PC-3 (cell line): Measurements from ENCODE around the gene CDH10. TPM values are rescaled to one million over a fixed set of nuclear protein-coding genes. Genes with fewer than 3 reads are reported as not detected.

ENCODE experiments used
- ATAC-seq: fragments of 200-7000 bp; cut with Tn5 transposase; 2 replicates; pipeline ENCODE4 v1.9.1; 2020; ENCODE audit warnings: mild to moderate bottlenecking, moderate library complexity
- Bru-seq: library from RNA; stranded (reverse); fragments of 400-500 nt; gene quantifications from one replicate; lab custom pipeline; 2021; lab: Mats Ljungman, UMichigan
- BruChase-seq, 2 experiments: library from RNA; stranded (reverse); fragments of 400-500 nt; gene quantifications; one replicate each; lab custom pipeline; 2021; lab: Mats Ljungman, UMichigan
- BruUV-seq: library from RNA; stranded (reverse); fragments of 400-500 nt; replicated peaks from 2 replicates; lab custom pipeline; 2021; lab: Mats Ljungman, UMichigan
- CTCF ChIA-PET: fragments of 300-600 bp; sonication (Branson Sonifier 250); formaldehyde crosslinking; loops from one replicate; lab custom pipeline; 2022; ENCODE audit warnings: antibody characterized with exemption; lab: Charles Lee
- POLR2A ChIA-PET: fragments of 300-600 bp; sonication (Branson Sonifier 250); formaldehyde crosslinking; loops from one replicate; lab custom pipeline; 2022; ENCODE audit warnings: antibody characterized with exemption; ENCODE audit not compliant: unreplicated experiment; lab: Charles Lee
- DNase-seq: peaks from one replicate; pipeline ENCODE4 v3.0.0-alpha.2; 2015
- H2AFZ ChIP-seq: fragments of 300-600 bp; sonication (generic); 2 replicates; pipeline ENCODE4 v1.6.0; 2016; ENCODE audit warnings: antibody characterized with exemption, low read length
- H3F3A ChIP-seq: fragments of 300-600 bp; sonication (generic); one replicate; pipeline ENCODE4 v1.6.0; 2017; ENCODE audit warnings: antibody characterized with exemption, low read length, control low read depth, mild to moderate bottlenecking; ENCODE audit not compliant: unreplicated experiment
- H3K27ac ChIP-seq: fragments of 300-600 bp; sonication (generic); 2 replicates; pipeline ENCODE4 v1.5.1; 2016; ENCODE audit warnings: mild to moderate bottlenecking, low read length
- H3K27me3 ChIP-seq: fragments of 300-600 bp; sonication (generic); 2 replicates; pipeline ENCODE4 v1.6.1; 2016; ENCODE audit warnings: low read length, mixed read lengths
- H3K36me3 ChIP-seq: fragments of 300-600 bp; sonication (generic); 2 replicates; pipeline ENCODE4 v1.6.1; 2016; ENCODE audit warnings: low read depth, mixed run types, low read length, mixed read lengths
- H3K4me1 ChIP-seq: fragments of 300-600 bp; sonication (generic); 2 replicates; pipeline ENCODE4 v1.5.1; 2016; ENCODE audit warnings: low read length; ENCODE audit not compliant: insufficient read depth
- H3K4me2 ChIP-seq: fragments of 300-600 bp; sonication (generic); 2 replicates; pipeline ENCODE4 v1.6.0; 2016; ENCODE audit warnings: low read length
- H3K4me3 ChIP-seq: fragments of 300-600 bp; sonication (generic); 2 replicates; pipeline ENCODE4 v1.5.1; 2016; ENCODE audit warnings: mild to moderate bottlenecking, low read length, mixed read lengths
- H3K79me2 ChIP-seq: fragments of 300-600 bp; sonication (generic); 2 replicates; pipeline ENCODE4 v1.6.1; 2017; ENCODE audit warnings: low read length, mixed read lengths
- H3K9ac ChIP-seq: fragments of 300-600 bp; sonication (generic); 2 replicates; pipeline ENCODE4 v1.6.0; 2016; ENCODE audit warnings: mild to moderate bottlenecking, low read length
- H3K9me2 ChIP-seq: fragments of 300-600 bp; sonication (generic); replicated peaks from 2 replicates; pipeline ENCODE4 v1.6.1; 2016; ENCODE audit warnings: mixed run types, low read length, mixed read lengths
- H3K9me3 ChIP-seq: fragments of 300-600 bp; sonication (generic); 2 replicates; pipeline ENCODE4 v1.6.1; 2016; ENCODE audit warnings: low read length, mixed read lengths
- H4K20me1 ChIP-seq: fragments of 300-600 bp; sonication (generic); 2 replicates; pipeline ENCODE4 v1.6.1; 2016; ENCODE audit warnings: low read length, mixed read lengths
- CTCF ChIP-seq: fragments of 300-600 bp; sonication (generic); conservative IDR thresholded peaks from 2 replicates; pipeline ENCODE4 v1.5.1; 2017; ENCODE audit warnings: antibody characterized with exemption, low read depth, mild to moderate bottlenecking, low read length
- EZH2 ChIP-seq: fragments of 300-600 bp; sonication (generic); IDR thresholded peaks from one replicate; pipeline ENCODE4 v1.6.1; 2017; ENCODE audit warnings: antibody characterized with exemption, mild to moderate bottlenecking, low read length; ENCODE audit not compliant: unreplicated experiment
- EZH2phosphoT487 ChIP-seq: fragments of 300-600 bp; sonication (generic); IDR thresholded peaks from 2 replicates; pipeline ENCODE4 v1.6.1; 2018; ENCODE audit warnings: mild to moderate bottlenecking, antibody characterized with exemption, low read length, borderline replicate concordance
- intact Hi-C: fragments of 100-400 bp; cut with micrococcal nuclease; formaldehyde crosslinking; loops from 2 replicates; pipeline ENCODE4 v1.9.0; 2023
- long read RNA-seq: library from polyadenylated mRNA; unstranded; transcript quantifications from one replicate; pipeline ENCODE4 v2.0.0, GENCODE V29; 2021; ENCODE audit not compliant: unreplicated experiment
- total RNA-seq: library from RNA; depleted of rRNA; stranded (reverse); fragments of >200 nt; gene quantifications from 2 replicates; pipeline ENCODE4 v1.2.3, GENCODE V29; 2014; rRNA removed

Gene CDH10
- total RNA-seq (not detected in 2 replicates), Bru-seq, nascent RNA (percentile 0 among the genes with signal in this experiment), BruChase-seq, experiment 1, labeled RNA remaining after a 6-hour chase (percentile 0 among the genes with signal in this experiment), BruChase-seq, experiment 2, labeled RNA remaining after a 2-hour chase (percentile 0 among the genes with signal in this experiment)
- long read RNA-seq = 0 reads

- no peak for TF ChIP-seq CTCF
- TF ChIP-seq EZH2 = no peak
- TF ChIP-seq EZH2phosphoT487 = no peak
- H3K27me3 ChIP-seq = no peaks in the 10 kb centered on the region
- no peaks in the 10 kb centered on the region for H3F3A ChIP-seq
- BruUV-seq = no TSS peak
- intact Hi-C loops = loop anchor here (5.0 to 10.0 kb wide), 2 partner anchors 280 to 397 kb away; no protein-coding TSS in a partner anchor
- no peak within 1 kb of the TSS for H3K27ac ChIP-seq
- H3K9me3 ChIP-seq = no peaks in the 10 kb centered on the region
- no peak within 1 kb of the TSS for H3K9ac ChIP-seq
- H3K79me2 ChIP-seq = no peaks in the 10 kb centered on the region
- H3K9me2 ChIP-seq = no peaks in the 10 kb centered on the region
- CTCF ChIA-PET = no interaction called here
- peak within 1 kb of the TSS; percentile 67 for H2AFZ ChIP-seq
- POLR2A ChIA-PET = no interaction called here
- H3K36me3 ChIP-seq = no peaks in the 10 kb centered on the region
- H3K4me3 ChIP-seq = peak within 1 kb of the TSS; percentile 54
- peak within 1 kb of the TSS; percentile 75 for H3K4me2 ChIP-seq
- ATAC-seq = peak; percentile 35
- no peaks in the 10 kb centered on the region for H4K20me1 ChIP-seq
- no peaks in the 10 kb centered on the region; the same call in 1 of the 2 replicates for H3K4me1 ChIP-seq
- no peak for DNase-seq
Measured at GRCh38 chr5:24644761-24645160, at the start of gene CDH10. TSS of gene CDH10 (minus strand) at chr5:24644978. CDS start at chr5:24593490, 51,488 bp downstream.

- H3K79me2 ChIP-seq = no peaks in the 10 kb centered on the region
- no peak overlapping the region for H2AFZ ChIP-seq
- no peaks in the 10 kb centered on the region for H3K4me1 ChIP-seq
- no peak overlapping the region for H3K4me2 ChIP-seq
- H3K4me3 ChIP-seq = no peak overlapping the region
- H3K9me3 ChIP-seq = no peaks in the 10 kb centered on the region
- CTCF ChIA-PET = no interaction called here
- intact Hi-C loops = no loop called here
- no peaks in the 10 kb centered on the region for H3K27me3 ChIP-seq
- no peak overlapping the region for H3K27ac ChIP-seq
- no TSS peak for BruUV-seq
- DNase-seq (no peak), ATAC-seq (no peak)
- no peaks in the 10 kb centered on the region for H3K36me3 ChIP-seq
- no peaks in the 10 kb centered on the region for H3K9me2 ChIP-seq
- H3F3A ChIP-seq = no peaks in the 10 kb centered on the region
- TF ChIP-seq EZH2 (no peak), CTCF (no peak), EZH2phosphoT487 (no peak)
- H3K9ac ChIP-seq = no peak overlapping the region
- POLR2A ChIA-PET = no interaction called here
- no peaks in the 10 kb centered on the region for H4K20me1 ChIP-seq
Measured at GRCh38 chr5:24693609-24694008, 48.8 kb upstream of the CDH10 start.

- ATAC-seq (no peak), DNase-seq (no peak)
- no peak overlapping the region for H3K9ac ChIP-seq
- POLR2A ChIA-PET = no interaction called here
- BruUV-seq = no TSS peak
- no peaks in the 10 kb centered on the region for H3K9me2 ChIP-seq
- no peaks in the 10 kb centered on the region for H3K36me3 ChIP-seq
- CTCF ChIA-PET = no interaction called here
- no peak overlapping the region for H3K4me2 ChIP-seq
- H3K4me3 ChIP-seq = no peak overlapping the region
- intact Hi-C loops = no loop called here
- H3K27ac ChIP-seq = no peak overlapping the region
- no peaks in the 10 kb centered on the region for H3K27me3 ChIP-seq
- H3F3A ChIP-seq = no peaks in the 10 kb centered on the region
- H3K79me2 ChIP-seq = no peaks in the 10 kb centered on the region
- H4K20me1 ChIP-seq = no peaks in the 10 kb centered on the region
- H3K4me1 ChIP-seq = no peaks in the 10 kb centered on the region
- H3K9me3 ChIP-seq = no peaks in the 10 kb centered on the region
- H2AFZ ChIP-seq = no peak overlapping the region
- TF ChIP-seq EZH2 (no peak), EZH2phosphoT487 (no peak), CTCF (no peak)
Measured at GRCh38 chr5:24691074-24691473, 46.3 kb upstream of the CDH10 start.
